Upper lobe of left lung (tissue), 4 donors: ENCODE data around the gene MB.

ENCODE experiments used
- CTCF ChIP-seq, 6 experiments: fragments of 450-650 bp in 4 of 6; fragments of 200-600 bp in 2 of 6; sonication (generic) in 2 of 6; IDR thresholded peaks; one replicate each; pipeline ENCODE4 v1.5.1; 2016 to 2019; ENCODE audit warnings: antibody characterized with exemption in 6 of 6
- EP300 ChIP-seq, 4 donors: sonication (generic); formaldehyde crosslinking; IDR thresholded peaks; one replicate each; pipeline ENCODE4 v1.5.1; 2017; ENCODE audit warnings: antibody characterized with exemption in 4 of 4, control low read depth in 2 of 4
- POLR2A ChIP-seq, 4 donors: fragments of 450-650 bp; IDR thresholded peaks; one replicate each; pipeline ENCODE4 v1.5.1; 2016 to 2017; ENCODE audit warnings: antibody characterized with exemption in 4 of 4, mild to moderate bottlenecking in 2 of 4
- POLR2AphosphoS5 ChIP-seq, 2 donors: sonication (generic); formaldehyde crosslinking; IDR thresholded peaks; one replicate each; pipeline ENCODE4 v1.5.1; 2017; ENCODE audit warnings: antibody characterized with exemption in 2 of 2

- TF ChIP-seq CTCF (IDR thresholded peaks at IDR 0.05) (no peak), EP300 (IDR thresholded peaks at IDR 0.05) (no peak), POLR2AphosphoS5 (IDR thresholded peaks at IDR 0.05) (no peak), POLR2A (IDR thresholded peaks at IDR 0.05) (no peak)
Observed at GRCh38 chr22:35558031-35558430, 59.1 kb downstream of the MB start.
